Ureter (tissue), 1 donor: ENCODE measurements around the gene TAAR8. TPM values are rescaled to one million over a fixed set of nuclear protein-coding genes. Genes with fewer than 3 reads are reported as not detected.
"Not testable (repeated sequence)": the region's sequence is repeated elsewhere in the genome, so short reads cannot be mapped to it uniquely, and the experiment has no call there.

Experiments used
- DNase-seq: peaks from one replicate; pipeline ENCODE4 v3.0.0-alpha.2; 2020; ENCODE audit warnings: low spot score
- total RNA-seq: library from RNA; stranded (reverse); gene quantifications from one replicate; pipeline ENCODE4 v1.2.4, GENCODE V29; 2023
- donor health status: DM: yes; HTN: yes; CAD: no.

Gene TAAR8
- total RNA-seq, 1 donor from 2014 or later = not detected

DNA sequence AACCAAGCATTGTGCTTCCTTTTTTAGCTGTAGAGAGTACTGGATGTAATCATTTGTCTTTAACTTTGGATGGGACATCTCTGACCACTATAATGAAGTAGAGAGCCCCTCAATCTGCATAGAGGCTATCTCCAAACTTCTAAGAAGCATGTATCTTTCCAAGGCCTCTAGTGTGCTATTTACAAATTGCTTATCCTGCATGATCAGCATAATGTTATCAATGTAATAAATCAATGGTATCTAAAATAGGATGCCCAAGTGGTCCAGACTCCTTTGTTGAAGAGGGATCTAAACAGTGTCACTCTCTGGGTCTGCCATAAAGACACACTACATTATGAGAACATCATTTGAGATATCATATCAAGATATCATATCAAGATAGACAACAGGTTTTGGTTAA is 7.6 kb upstream of the TAAR8 start:
- DNase-seq = no peak

DNA sequence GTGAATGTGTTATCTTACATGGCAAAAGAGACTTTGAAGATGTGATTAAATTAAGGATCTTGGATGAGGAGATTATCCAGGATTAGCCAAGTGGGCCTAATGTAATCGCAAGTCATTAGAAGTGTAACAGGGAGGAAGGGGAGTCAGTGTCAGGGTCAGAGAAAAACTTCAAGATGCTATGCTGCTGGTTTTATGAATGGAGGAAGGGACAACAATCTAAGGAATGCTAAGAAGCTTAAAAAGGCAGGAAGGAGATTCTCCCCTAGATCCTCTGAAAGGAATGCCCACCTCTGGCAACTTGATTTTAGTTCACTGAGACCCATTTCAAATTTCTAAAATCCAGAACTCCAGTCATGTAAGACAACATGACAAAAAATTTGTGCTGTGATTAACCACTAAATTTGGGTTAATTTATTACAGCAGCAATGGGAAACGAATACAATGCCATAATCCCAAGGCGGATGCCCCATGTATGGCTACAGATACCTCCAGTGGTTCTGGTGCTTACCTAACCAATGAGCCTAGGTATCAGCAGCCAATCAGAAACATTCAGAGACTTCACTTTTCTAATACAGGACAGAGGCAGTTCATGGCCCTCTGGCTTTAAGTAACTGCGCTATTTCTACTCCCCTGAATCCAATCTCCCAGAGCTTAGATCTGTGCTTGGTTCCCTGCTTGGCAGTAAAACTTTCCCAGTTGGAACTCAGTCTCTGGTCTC is 3.6 kb upstream of the TAAR8 start:
- no peak for DNase-seq

DNA sequence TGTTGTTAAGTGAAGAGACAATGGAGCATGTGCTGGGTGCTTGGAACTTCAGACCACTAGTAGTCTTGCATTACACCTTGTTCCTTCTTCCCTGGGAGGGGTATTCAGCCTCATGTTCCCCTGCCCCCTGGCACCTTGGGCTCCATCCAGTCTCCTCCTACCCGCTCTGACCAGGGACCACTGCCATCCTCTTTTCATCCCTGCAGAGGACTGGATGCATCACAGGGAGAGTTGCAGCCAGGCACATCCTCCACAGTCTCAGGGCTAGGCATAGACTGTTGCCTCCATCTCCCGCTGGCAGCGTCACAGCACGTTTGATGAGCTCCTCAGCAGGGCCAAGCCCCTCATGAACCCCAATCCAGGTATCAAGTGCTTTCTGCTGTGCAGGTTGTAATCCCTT is 1.3 kb upstream of the TAAR8 start:
- no peak for DNase-seq

DNA sequence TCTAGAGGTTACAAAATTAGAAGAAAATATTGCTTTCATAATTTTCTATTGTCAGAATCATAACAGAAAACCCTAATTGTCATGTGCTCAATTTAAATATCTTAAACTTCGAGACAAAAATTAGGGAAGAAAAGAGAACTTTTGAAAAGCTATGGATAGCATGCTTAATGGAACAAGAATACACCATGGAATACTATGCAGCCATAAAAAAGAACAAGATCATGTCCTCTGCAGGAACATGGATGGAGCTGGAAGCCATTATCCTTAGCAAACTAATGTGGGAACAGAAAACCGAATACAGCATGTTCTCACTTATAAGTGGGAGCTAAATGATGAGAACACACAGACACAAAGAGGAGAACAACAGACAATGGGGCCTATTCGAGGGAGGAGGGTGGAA is 7.6 kb downstream of the TAAR8 start:
- not testable (repeated sequence) for DNase-seq

DNA sequence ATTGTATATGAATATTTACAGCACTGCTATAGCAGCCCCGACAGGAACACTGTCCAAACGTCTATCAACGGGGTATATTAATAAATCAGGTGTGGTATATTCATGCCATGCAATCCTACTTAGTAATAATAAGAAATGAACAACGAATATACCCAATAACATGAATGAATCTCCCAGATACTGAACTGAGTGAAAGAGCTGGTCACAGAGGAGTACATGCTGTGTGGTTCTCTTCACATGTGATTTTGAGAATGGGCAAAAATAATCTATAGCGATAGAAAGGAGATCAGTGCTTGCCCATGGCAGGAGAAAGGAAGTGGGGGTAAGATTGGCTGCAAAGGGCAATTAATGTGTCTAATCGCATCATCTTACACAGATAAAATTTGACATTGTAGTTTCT is 13.9 kb downstream of the TAAR8 start:
- DNase-seq = no peak

DNA sequence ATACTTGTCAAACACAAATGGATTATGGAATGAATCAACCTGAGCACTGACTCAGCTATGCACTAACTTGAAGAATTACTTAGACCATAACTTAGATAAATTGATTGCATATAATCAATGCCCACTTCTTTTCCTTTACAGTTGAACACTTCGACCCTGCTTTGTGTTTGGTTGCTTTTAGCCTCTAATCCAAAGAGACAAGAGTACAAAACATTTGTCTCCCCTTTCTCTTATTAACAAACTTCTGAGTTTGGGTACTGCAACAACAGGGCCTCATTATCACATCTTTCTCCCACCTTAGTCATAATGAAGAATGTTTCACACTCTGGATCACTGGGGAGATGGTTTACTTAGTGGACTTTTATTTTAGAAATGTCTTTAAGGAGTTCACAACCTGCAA is 15.1 kb downstream of the TAAR8 start:
- no peak for DNase-seq

GRCh38 chr6:132568611-132569010 is 16.1 kb downstream of the TAAR8 start:
- no peak for DNase-seq

- DNase-seq = no peak
Measured at GRCh38 chr6:132569170-132569569, 16.7 kb downstream of the TAAR8 start.

- no peak for DNase-seq
Measured at GRCh38 chr6:132570221-132570777, 17.8 kb downstream of the TAAR8 start, which contains the start of gene TAAR6. Gene TAAR6, plus strand, starts transcription at chr6:132570322. Its CDS starts 0 bp downstream, at chr6:132570322.

DNA sequence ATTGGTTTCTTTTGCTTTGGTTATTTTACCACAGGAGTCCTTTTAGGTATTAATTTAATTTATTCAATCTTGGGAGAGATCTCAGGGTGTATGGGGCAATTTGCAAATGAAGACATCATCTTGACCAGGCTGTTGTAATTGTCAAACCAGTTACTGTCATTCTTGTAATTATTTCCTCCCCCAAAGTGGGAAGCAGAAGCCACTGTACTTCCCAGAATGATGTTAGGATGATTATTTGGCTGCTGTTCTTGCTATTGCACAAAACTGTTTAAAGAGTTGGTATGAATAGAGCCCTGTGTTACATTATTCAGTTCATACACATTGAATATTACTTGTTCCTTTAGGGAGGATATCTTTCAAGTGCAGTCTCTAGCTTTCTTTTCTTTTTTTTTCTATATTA is 19.3 kb downstream of the TAAR8 start:
- DNase-seq = no peak

DNA sequence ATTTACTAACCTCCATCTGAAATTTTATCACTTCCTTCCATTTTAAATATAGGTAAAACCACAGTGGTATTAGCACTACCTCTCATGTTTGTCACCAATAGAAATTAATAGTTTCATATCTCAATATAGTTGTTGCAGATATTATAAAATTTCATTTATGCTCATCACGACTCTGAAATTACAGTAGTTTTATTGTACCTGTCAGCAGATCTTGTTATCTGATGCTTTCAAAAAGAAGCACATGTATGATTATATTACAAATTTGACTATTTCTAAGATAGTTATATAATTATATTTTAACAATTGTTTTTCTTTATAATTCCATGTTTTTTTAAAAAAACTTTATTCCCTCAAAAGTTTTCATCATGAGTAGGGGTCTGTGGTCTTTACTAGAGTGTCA is 32.2 kb downstream of the TAAR8 start:
- DNase-seq = no peak

GRCh38 chr6:132587424-132587823 is 35.0 kb downstream of the TAAR8 start:
- DNase-seq = no peak

GRCh38 chr6:132589454-132589853 is 37.0 kb downstream of the TAAR8 start, which contains the start of gene TAAR5:
Gene TAAR5, minus strand, starts transcription at chr6:132589741. Its CDS starts 55 bp downstream, at chr6:132589686.
- no peak for DNase-seq

DNA sequence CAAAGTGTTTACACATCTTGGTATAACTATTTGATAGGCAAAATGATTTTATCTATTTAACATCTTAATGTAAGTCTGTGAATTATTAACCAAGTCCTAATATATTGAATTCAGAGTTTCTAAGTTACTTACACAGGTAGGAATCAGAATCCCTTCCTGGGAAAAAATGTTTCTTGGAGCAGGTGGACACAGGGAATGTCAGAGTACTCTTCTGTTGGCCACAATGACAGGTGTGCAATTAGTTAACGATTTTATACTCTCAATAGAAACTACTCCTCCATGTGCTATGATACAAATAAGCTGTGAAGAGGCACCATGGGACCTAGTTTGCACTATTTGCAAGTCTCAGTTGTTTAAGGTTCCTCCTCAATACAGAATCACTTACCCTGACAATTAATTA is 37.9 kb downstream of the TAAR8 start:
- DNase-seq = no peak

- DNase-seq = no peak
Measured at GRCh38 chr6:132592855-132593254, 40.4 kb downstream of the TAAR8 start.

- no peak for DNase-seq
Measured at GRCh38 chr6:132596201-132596600, 43.7 kb downstream of the TAAR8 start.

- DNase-seq = no peak
Measured at GRCh38 chr6:132598473-132598872, 46.0 kb downstream of the TAAR8 start.

- DNase-seq = not testable (repeated sequence)
Measured at GRCh38 chr6:132600900-132601299, 48.4 kb downstream of the TAAR8 start.

Other genes starting within 250 kb of the TAAR8 start
- gene MOXD1, start 151.2 kb upstream of the TAAR8 start, total RNA-seq = 13.8 TPM
- gene STX7, start 39.6 kb upstream of the TAAR8 start, total RNA-seq = 71.6 TPM
- gene TAAR9, start 14.4 kb upstream of the TAAR8 start, total RNA-seq = not detected
- not detected for gene TAAR6, start 17.6 kb downstream of the TAAR8 start, total RNA-seq
- gene TAAR5, start 37.1 kb downstream of the TAAR8 start, total RNA-seq = not detected
- not detected for gene TAAR2, start 71.6 kb downstream of the TAAR8 start, total RNA-seq
- gene TAAR1, start 106.5 kb downstream of the TAAR8 start, total RNA-seq = not detected
- 0.23 TPM for gene VNN1, start 161.4 kb downstream of the TAAR8 start, total RNA-seq
- 2.2 TPM for gene VNN2, start 205.2 kb downstream of the TAAR8 start, total RNA-seq
- gene SLC18B1, start 246.0 kb downstream of the TAAR8 start, total RNA-seq = 12.8 TPM